Tibial nerve (tissue), 4 donors: Measurements from ENCODE around the gene NLRP1.

Source experiments
- CTCF ChIP-seq, 5 experiments: fragments of 200-600 bp in 3 of 5; fragments of 450-650 bp in 2 of 5; sonication (generic) in 3 of 5; IDR thresholded peaks; one replicate each; pipeline ENCODE4 v1.5.1; 2016 to 2019; ENCODE audit warnings: antibody characterized with exemption in 5 of 5, mild to moderate bottlenecking in 3 of 5, moderate library complexity in 2 of 5
- EP300 ChIP-seq, 2 donors: sonication (generic); formaldehyde crosslinking; IDR thresholded peaks; one replicate each; pipeline ENCODE4 v1.6.1; 2017; ENCODE audit warnings: antibody characterized with exemption in 2 of 2, mild to moderate bottlenecking in 1 of 2
- POLR2A ChIP-seq, 2 donors: fragments of 450-650 bp; IDR thresholded peaks; one replicate each; pipeline ENCODE4 v1.6.1; 2017; ENCODE audit warnings: antibody characterized with exemption in 2 of 2, mild to moderate bottlenecking in 2 of 2, moderate library complexity in 2 of 2

DNA sequence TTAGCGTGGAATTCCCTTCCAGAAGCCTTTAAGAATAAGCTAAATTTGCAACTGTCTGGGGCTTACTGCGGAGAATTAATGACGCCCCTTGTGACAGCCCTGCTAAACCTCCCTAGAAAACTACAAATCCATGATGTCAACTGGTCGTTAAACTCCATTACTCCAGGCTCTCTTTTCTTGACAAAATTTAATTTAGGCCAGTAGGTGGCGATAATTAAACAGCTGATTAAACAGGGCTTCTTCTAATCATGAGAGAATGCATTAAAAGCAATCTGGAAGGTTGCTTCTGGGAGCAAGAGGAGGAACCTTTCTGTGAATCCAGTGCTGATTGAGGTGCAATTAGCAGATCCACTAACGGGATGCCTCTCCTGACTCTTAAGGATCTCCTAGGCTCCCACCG is 8.1 kb upstream of the NLRP1 start:
- peak in 4 of 5 experiments; percentile 31 to 54 (median 42) for TF ChIP-seq CTCF (IDR thresholded peaks at IDR 0.05)
- TF ChIP-seq POLR2A (IDR thresholded peaks at IDR 0.05) = no peak
- no peak for TF ChIP-seq EP300 (IDR thresholded peaks at IDR 0.05)
